Left kidney (tissue), 2 donors: ENCODE measurements around the gene GNAO1. TPM values are rescaled to one million over a fixed set of nuclear protein-coding genes. Genes with fewer than 3 reads are reported as not detected.
A peak's percentile ranks its signal among the peaks of the same experiment; 100 is the strongest.

Experiments
- DNase-seq: peaks from one replicate; pipeline ENCODE4 v3.0.0-alpha.2; 2013
- polyA plus RNA-seq: library from polyadenylated mRNA; unstranded; fragments of 120-200 nt; gene quantifications from one replicate; pipeline ENCODE4 v1.2.1, GENCODE V29; 2013; ENCODE audit not compliant: insufficient read length

Gene GNAO1
- polyA plus RNA-seq, 1 donor, result 5.7 TPM

DNA sequence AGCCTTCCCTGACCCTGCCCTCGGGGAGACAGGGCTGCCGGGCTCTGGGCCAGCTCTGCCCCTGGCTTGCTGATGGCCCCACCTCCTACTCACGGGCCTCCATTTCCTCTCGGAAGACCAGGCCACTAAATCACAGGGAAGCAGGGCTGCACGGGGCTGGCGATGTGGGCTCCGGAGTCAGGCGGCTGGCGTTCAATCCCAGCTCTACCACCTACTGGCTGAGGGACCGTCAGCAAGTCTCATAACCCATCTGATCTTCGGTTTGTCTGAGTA is 120.7 kb downstream of the GNAO1 start:
- DNase-seq, result no peak

DNA sequence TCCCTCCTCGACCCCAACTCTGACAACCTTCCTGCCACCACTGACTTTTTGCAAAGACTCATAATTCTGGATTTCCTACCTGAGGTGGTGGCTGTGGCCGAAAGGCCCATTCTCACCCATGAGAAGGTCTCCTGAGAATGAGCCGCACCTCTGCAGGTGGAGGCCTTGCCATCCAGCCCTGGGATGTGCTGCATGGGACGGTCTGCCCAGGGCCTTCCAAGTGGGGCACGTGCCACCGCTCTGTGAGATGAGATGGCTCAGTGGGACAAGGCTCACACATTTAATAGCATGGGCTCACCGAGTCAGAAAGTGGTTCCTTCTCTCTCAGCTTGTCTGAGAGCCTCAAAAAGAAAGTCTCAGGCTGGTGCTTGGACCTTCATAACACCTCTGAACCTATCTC is 121.3 kb downstream of the GNAO1 start:
- DNase-seq, result no peak

DNA sequence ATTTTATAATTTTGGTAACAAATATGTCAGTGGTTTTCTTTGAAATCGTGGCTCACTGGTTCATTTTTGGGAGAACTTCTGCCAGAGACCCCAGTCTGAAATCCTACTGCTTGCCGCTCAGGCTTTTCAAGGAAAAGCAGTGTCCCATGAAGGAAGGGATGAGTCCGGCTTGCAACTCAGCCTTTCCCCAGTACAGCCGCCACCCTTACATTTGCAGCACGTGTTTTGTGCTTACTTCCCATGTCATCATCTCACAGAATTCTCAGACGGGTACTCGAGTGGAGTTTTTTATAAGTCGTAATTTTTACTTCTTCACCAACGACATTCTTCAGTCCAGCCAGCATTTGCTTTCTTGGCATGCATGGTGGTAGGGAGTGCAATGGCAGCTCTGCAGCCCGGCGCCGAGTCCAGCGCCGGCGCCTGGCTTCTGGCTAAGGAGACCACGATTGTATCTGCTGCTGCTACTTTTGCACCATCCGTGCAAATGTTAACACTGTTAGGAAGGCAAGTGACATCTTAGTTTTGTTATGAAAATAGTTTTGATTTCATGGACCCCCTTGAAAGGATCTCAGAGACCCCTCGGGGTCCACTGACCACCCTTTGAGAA is 123.1 kb downstream of the GNAO1 start:
- DNase-seq, result no peak

DNA sequence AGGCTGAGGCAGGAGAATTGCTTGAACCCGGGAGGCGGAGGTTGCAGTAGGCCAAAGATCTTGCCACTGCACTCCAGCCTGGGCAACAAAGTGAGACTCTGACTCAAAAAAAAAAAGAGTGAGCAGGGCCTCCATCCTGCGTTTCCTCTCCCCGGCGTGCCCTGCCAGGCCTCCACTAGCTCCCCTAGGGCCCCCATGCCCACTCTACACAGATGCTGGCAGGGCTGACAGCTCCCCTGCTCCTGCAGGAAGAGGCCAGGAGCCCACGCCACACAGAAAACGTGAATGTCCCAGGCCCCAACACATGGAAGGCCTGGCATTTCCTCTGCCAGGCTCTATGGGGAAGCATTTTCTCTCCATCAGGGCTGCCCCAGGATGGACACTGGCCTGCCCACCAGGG is 124.7 kb downstream of the GNAO1 start:
- DNase-seq, result no peak

DNA sequence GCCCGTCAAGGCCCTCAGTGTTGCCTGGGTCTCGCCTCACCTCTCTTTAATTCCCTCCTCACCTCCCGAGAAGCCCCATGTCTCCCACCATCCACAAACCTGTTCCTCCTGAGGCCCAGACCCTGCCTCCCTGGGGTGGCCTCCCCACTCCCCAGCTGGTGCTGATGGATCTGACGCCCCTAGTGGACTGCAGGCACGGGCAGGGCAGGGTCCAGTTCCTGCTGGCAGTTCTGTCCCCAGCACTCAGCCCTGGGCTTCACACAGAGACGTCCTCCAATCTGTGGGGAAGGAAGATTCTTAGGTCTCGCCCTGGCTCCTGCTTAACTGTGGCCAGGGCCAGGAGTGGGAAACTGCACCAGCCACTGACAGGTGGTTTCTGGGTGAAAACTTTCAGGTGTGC is 125.3 kb downstream of the GNAO1 start:
- DNase-seq, result no peak

DNA sequence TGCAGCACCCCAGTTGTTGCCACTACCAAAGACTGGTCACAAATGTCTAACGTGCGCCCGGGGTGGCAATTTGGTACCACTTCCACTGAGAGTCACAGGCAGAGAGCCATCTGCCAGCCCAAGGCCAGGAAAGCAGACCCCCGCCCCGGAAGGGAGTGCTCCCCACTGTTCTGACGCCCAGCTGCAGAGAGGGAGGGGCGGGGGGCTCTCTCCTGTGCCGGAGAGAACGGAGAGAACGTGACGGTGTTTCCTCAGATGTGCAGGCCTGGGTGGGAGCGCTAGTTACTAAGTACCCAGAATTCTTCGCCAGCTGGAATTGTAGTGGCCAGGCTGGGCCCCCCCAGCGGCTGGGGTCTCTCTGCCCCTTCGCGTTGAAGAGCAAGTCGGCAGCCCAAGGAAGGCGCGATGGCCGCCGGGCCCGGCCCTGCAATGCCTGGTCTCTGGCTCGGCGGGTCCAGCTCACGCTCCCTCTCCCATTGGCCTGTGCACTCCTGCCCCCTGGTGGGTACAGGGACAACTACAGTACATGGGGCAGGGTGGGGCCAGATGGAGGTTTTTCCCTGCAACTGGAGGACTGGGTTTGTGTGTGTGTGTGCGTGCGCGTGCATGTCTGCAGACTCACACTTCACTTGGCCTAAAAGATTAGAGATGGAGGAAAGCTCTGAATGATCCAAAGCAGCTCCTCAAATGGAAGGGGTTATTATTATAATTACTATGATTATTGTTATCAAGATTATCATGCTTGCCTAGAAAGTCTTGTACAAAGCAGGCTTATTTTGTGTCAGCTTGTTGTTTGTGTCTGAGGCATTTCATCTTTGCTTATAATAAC is 126.9 kb downstream of the GNAO1 start:
- DNase-seq, result peak; percentile 82

DNA sequence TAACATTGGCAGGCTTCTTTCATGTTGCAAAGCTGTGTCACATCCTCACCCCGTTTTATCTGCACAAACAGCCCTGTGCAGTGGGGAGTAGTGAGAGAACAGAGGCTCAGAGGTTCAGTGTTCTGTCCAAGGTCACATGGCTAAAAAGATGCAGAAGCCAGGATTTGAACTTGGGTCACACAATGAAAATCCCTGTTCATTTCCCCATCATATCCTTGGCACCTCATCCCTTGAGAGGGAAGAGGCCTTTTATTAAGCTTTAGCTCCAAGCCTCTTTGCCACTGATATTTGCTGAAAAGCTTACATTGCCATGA is 127.5 kb downstream of the GNAO1 start:
- no peak for DNase-seq

DNA sequence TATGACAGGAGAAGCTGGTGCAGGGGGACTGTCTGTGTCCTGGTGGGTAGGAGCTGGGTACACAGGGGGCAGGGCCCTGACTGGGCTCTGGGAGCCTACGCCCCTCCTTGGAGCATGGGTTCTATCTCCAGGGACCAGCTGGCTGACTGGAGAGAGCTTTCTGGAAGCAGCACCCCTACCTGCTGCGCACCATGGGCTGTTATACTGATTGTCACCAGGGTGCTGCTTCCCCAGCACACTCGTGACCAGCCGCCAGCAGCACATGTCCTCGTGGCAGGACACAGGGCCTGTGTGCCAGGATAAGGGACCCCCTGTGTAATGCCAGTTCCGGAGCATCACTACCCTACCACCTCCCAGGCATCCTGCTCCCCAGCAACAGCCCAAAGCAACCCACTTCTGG is 128.1 kb downstream of the GNAO1 start:
- no peak for DNase-seq

DNA sequence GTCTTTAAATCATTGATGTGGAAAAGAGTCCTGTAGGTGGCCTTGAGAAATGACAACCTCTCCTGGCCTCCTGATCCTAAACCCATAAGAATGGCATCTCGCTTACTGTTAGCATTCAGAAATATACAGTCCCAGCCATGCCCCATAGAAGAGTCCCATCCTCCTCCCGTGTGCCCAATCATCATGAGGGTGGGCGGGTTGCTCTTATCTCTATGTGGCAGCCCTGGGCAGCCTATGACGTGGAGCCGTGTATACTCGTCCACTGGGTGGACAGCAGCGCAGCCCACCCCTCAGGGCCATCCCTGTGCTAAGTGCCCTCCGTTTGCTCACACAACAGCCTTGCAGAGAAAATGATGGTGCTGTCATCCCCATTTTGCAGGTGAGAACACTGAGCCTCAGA is 128.8 kb downstream of the GNAO1 start:
- no peak for DNase-seq

DNA sequence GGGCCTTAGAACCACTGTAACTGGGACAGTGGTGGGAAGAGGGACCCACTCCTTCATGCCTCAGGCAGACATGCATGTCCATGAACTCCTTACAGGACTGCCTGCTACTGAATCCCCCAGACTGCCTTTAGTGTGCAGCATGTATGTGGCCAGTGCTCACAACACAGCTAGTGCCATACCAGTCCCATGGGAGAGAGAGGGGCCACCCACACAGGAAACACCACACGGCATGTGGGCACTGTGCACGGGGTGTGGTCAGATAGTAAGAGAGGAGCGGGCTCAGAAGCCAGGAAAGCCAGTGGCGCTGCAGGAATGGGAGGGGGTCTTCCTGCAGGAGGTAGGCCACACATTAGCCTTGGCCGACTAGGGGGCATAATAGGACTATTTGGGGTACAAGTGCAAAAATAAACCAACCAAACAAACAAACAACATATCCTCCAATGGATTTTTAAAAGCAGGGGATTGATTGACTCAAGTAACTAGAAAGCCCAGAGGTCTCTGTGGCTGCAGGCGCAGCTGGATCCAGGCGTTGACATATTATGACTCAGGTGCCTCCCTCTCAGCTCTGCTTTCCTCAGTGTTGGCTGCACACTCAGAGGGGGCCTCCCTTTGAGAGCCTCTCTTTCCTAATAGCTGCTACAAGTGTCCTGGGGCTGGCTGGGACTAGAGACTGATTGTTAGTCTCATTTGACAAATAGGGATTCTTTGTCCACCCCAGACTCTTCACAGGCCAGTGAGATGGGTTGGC is 129.7 kb downstream of the GNAO1 start:
- no peak for DNase-seq

DNA sequence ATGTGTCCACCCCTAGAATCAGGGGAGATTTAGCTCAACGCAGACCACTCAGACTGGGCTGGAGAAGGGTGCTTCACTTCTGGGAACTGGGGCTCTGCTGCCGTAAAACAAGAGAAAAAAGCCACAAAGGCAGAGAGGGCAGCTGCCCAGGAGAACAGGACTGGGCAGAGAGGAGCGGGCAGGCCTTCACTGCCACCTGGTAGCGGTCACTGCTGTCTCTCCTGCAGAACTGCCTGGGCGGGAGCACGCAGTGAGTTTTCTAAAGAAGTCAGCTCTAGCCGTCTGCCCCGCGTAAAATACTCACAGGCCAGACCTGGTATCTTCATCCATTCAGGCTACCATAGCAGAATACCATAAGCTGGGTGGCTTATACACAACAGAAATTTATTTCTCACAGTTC is 130.3 kb downstream of the GNAO1 start:
- DNase-seq, result no peak

DNA sequence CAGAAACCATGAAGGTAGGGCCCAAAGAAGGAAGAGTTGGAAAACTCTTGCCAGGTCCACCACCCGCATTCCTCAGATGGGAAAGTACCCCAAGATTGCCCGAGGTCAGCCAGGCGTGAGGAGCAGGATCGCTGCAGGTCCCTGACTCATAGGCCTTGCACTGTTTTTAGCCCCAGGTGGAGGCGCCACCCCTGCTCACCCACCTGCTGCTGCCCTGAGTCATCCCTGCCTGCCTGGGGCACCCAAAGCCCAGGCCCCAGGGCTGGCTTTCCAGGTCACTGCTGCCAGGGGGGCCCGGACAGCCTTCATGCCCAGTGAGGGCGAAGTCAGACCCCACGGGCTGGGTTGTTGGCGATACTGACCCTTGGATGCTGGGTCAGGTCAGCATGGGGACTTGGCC is 133.1 kb downstream of the GNAO1 start:
- DNase-seq, result no peak

DNA sequence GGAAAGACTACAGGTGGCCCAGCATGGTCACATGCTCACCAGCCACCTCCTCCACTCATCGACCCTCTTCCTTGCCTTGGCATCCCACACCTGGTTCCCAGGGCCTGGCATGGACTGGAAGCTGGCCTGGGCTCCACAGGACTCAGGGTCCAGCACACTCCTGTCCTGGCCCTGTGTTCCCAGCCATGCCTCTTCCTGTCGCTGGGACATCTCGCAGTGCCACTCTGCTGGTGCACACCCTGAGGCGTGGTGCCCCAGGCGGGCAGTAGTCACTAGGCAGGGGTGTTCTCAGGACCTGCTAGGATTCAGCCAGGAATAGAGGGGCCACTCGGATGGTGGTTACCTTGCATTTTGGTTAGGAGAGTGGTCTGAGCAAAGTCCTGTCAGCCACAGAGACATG is 134.7 kb downstream of the GNAO1 start:
- DNase-seq, result no peak

DNA sequence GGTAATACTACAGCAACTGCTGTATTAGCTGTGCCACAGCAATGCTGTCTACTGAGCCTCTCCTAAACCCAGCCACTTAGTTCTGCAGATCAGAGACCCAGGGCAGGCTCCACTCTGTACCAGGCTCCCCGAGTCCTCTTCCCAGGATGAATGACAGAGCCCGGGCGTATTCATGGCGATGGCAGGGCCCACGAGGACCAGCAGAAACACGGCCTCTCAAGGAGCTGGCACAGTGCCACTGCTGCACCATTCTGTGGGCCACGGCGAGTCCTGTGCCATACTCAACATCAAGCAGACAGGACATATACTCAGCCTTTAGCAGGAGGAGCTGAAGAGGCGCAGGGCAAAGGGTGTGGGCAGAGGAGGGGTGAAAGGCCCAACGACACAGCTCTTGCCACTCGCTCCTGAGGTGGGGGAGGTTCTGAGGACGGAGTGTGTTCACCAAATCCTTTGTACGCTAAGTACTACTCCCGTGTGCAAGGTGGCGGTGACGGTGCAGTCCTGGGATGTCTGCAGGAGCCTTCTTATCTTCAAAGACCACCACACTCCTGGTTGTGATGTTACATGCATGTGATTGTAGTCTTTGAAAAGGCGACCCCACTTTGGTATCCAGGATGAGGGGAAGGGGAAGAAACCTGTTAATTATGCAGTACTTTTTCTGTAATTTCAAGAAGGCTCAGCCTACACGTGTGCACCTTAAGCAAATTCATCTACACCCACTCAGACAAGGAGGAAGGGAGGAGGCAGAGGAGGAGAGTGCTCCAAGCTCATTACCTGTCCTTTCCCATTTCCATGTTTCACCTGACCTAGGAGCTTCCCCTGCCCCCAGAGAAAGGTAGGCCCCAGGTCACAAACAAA is 136.0 kb downstream of the GNAO1 start:
- DNase-seq, result no peak

DNA sequence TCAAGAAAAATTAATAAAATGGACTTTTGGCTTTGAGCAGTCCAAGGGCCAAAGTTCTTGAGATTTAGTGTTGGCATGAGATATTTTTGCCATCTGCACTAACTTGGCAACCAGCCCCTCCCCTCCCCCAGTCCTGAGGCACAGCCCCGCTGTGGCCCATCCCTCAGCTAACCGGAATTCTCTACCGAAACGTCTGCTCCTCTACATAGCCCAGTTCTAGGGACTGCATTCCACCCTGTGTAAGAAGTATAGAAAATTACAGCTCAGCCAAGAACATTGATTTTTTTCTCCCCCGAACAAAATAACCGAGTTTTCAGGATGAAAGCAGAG is 136.6 kb downstream of the GNAO1 start:
- no peak for DNase-seq

DNA sequence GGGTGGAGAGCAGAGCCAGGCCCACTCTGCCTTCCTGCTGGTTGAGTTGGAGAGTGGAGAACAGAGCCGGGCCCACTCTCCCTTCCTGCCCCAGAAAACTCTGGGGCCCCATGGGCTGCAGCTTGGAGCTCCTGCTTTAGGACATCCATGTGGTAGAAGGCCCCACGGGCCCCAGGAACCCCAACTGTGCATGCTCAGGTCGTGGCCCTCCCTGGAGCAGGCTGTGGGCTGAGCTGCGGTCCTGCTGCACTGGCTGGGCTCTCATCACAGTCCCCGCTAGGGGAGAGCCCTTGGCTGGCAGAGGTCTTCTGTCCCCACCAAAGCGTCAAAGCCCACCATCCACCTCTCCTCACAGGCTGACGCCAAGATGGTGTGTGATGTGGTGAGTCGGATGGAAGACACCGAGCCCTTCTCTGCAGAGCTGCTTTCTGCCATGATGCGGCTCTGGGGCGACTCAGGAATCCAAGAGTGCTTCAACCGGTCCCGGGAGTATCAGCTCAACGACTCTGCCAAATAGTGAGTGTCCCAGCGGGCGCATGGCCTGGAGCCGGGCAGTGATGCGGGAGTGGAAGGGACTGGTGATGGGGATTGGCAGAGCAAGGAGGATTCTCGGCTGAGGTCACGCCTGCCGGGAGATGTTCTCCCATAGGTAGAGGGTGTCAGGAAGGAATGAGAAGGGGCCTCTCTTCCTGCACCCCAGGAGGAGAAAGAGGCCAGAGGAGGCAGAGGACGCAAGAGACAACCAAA is 137.2 kb downstream of the GNAO1 start:
- DNase-seq, result no peak

DNA sequence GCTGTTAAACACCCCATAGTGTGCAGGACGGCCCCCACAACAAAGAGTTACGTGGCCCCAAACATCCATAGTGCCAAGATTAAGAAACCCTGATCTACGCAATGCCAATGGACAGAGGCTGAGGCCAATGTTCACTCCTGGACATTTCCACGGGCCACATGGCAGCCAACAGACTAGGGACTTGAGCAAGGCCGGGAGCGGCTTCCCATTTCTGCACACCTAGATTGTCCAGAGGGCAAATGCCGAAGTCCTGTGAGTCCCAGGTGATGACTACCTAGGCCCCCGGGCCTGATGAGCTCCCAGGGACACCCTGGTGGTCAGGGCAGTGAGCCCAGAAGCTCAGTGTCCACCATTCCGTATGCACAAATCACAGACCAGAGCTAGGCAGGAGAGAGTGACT is 138.6 kb downstream of the GNAO1 start:
- DNase-seq, result no peak

DNA sequence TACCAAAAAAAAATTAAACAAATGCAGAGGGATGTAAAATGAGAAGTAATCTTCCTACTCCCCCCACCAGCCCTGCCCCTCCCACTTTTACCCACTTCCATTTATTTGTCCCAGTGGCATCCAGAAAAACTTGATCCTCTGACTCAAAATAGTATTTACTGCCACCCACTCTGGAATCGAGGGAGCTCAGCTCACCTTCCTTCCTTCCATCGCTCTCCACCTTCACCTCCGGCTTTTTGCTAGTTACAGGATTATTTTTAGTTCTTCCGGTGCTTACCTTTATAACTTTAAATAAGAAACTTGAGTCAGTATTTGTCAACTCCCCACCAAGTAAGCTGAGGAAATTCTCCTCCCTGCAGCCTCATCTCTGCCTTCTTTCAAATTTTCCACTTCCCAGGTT is 139.2 kb downstream of the GNAO1 start:
- no peak for DNase-seq

DNA sequence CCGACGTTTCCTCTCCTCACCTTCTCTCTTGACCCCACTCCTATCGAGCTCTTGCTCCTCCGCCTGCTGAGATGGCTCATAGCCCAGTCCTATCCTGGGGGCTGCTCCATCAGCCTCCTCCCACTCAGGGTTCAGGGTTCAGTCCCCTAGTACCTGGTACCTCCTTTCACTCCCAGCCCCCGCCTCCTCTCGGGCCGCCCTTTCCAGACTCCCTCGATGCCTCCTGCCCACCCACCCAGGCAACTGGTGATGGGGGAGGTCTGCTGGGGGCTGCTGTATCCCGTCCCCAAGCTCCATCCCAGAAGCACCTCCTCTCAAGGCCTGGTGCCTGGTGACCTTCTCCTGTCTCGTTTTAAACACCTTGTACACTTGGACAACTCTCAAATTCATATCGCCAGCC is 140.1 kb downstream of the GNAO1 start:
- DNase-seq, result no peak

DNA sequence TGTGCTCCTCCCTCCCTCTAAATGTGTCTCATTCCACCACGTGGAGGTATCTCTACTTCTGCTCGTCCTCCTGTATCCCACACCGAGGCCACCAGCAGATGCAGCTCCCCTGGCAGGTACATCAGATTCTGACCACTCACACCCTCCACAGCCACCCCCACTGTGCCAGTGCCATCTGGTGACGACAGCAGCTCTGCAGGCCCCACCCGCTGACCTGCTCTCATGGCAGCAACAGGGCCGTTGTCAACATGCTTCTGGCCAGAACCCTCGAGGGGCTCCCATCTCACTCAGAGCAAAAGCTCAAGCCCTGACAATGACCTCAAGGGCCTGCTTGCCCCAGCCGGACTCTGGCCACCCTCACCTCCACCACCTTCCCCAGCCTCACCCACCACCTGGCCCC is 140.6 kb downstream of the GNAO1 start:
- DNase-seq, result no peak

DNA sequence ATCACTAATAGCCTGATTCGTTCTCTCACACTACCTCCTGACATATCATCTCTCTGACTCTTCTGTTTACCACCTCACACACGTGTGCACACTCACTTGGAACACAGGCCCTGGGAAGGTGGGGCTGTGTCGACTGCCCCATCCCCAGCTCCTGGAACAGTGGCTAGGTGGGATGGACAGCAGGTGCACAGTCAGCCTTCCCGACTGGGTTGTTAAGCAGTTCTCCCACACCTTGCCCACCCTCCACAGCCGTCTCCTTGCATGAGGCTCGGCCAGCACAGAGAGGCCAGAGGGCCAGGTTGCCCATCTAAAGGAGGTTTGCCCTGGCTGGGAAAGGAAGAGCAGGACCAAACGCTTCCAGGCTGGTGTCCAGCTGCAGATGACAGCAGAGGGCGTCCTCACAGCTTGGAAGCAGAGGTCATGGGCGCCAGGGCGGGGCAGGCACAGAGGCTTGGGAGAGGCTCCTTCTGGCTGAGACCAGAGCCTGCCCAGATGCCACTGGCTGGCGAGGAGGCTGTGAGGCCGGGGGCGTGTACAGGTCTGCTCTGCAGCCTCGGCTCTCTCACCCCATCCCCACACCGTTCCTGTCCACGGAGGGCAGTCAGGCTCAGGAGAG is 141.3 kb downstream of the GNAO1 start:
- peak; percentile 43 for DNase-seq

DNA sequence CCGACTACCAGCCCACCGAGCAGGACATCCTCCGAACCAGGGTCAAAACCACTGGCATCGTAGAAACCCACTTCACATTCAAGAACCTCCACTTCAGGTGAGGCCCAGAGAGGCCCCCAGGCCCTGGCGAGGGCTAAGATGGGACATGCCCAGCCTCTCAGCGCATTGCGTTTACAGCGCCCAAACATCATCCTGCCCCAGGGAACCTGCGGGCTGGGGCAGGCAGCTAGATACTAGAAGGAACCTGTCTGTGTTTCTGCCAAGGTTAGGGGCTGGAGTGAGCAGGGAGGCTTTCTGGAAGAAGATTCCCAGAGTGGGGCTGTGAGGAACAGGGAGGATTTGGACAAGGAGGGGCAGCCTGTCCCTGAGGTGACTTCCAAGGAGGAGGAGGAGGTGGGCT is 143.5 kb downstream of the GNAO1 start:
- DNase-seq, result no peak
